ENCODE results near the gene CATSPER1. TPM values are rescaled to one million over a fixed set of nuclear protein-coding genes. Genes with fewer than 3 reads are reported as not detected.

CATSPER1 gene
- total and polyA plus RNA-seq, 2 of the 13 experiments (the other 11 are each of a cell fraction or from before 2014, with no cell fraction given) = 0.17 TPM; not detected in 1

- TF ChIP-seq EZH2 (conservative IDR thresholded peaks at IDR 0.05; ENCODE audit: low read depth, low read length) = no peak
- no peak for TF ChIP-seq ZNF382 (CRISPR knock-in tag; IDR thresholded peaks at IDR 0.05; ENCODE audit: borderline replicate concordance)
- TF ChIP-seq NKX3-1 (CRISPR knock-in tag; IDR thresholded peaks at IDR 0.05) = no peak
- no peak for TF ChIP-seq ETV6 (CRISPR knock-in tag; conservative IDR thresholded peaks at IDR 0.05)
- 0 out of 2 replicates have a peak, but pooled peaks have one; percentile 38 for TF ChIP-seq ZSCAN12 (CRISPR knock-in tag; IDR thresholded peaks at IDR 0.05)
- no peak for TF ChIP-seq ETV5 (CRISPR knock-in tag; IDR thresholded peaks at IDR 0.05; ENCODE audit: borderline replicate concordance)
- TF ChIP-seq HNRNPUL1 (IDR thresholded peaks at IDR 0.05; ENCODE audit: low read depth, low read length) = no peak
- no peak for TF ChIP-seq POLR2AphosphoS5 (IDR thresholded peaks at IDR 0.05; ENCODE audit: low read depth, low read length)
- TF ChIP-seq NFYB (CRISPR knock-in tag; IDR thresholded peaks at IDR 0.05) = no peak
- no peak for TF ChIP-seq TFDP2 (CRISPR knock-in tag; IDR thresholded peaks at IDR 0.05)
- TF ChIP-seq, protein P1, sequence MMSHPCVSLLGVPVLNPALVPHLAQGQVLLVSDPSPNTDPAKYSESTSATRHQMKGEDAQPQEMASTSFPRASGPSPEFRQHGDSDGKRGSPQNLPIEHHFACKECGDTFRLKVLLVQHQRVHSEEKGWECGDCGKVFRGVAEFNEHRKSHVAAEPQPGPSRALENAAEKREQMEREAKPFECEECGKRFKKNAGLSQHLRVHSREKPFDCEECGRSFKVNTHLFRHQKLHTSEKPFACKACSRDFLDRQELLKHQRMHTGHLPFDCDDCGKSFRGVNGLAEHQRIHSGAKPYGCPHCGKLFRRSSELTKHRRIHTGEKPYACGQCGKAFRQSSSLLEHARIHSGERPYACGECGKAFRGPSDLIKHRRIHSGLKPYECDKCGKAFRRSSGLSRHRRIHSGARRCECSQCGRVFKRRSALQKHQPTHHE (CRISPR knock-in tag; IDR thresholded peaks at IDR 0.05; ENCODE audit: borderline replicate concordance) = no peak
- TF ChIP-seq DNMT3B (CRISPR knock-in tag; conservative IDR thresholded peaks at IDR 0.05) = no peak
- TF ChIP-seq, protein P2, sequence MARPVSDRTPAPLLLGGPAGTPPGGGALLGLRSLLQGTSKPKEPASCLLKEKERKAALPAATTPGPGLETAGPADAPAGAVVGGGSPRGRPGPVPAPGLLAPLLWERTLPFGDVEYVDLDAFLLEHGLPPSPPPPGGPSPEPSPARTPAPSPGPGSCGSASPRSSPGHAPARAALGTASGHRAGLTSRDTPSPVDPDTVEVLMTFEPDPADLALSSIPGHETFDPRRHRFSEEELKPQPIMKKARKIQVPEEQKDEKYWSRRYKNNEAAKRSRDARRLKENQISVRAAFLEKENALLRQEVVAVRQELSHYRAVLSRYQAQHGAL (CRISPR knock-in tag; IDR thresholded peaks at IDR 0.05; ENCODE audit: not compliant biosample characterization) = no peak
- TF ChIP-seq KDM2A (CRISPR knock-in tag; IDR thresholded peaks at IDR 0.05; ENCODE audit: borderline replicate concordance, low read depth) = peak; percentile 56; the same call in 1 of the 2 replicates
- no peak for TF ChIP-seq BRD4 (CRISPR knock-in tag; IDR thresholded peaks at IDR 0.05)
- TF ChIP-seq NCOA5 (CRISPR knock-in tag; IDR thresholded peaks at IDR 0.05) = no peak
- TF ChIP-seq ZNF34 (CRISPR knock-in tag; IDR thresholded peaks at IDR 0.05; ENCODE audit: borderline replicate concordance) = no peak
- peak; percentile 46; the same call in 1 of the 2 replicates for TF ChIP-seq ELF4 (CRISPR knock-in tag; IDR thresholded peaks at IDR 0.05; ENCODE audit: borderline replicate concordance)
- TF ChIP-seq SMARCC2 (IDR thresholded peaks at IDR 0.05) = no peak
- no peak for TF ChIP-seq RXRA (CRISPR knock-in tag; IDR thresholded peaks at IDR 0.05)
- no peak for TF ChIP-seq HOXA9 (CRISPR knock-in tag; IDR thresholded peaks at IDR 0.05; ENCODE audit: borderline replicate concordance)
- no peak for TF ChIP-seq TAF1 (CRISPR knock-in tag; IDR thresholded peaks at IDR 0.05)
- no peak for TF ChIP-seq XBP1 (CRISPR knock-in tag; IDR thresholded peaks at IDR 0.05)
- TF ChIP-seq, protein P3, sequence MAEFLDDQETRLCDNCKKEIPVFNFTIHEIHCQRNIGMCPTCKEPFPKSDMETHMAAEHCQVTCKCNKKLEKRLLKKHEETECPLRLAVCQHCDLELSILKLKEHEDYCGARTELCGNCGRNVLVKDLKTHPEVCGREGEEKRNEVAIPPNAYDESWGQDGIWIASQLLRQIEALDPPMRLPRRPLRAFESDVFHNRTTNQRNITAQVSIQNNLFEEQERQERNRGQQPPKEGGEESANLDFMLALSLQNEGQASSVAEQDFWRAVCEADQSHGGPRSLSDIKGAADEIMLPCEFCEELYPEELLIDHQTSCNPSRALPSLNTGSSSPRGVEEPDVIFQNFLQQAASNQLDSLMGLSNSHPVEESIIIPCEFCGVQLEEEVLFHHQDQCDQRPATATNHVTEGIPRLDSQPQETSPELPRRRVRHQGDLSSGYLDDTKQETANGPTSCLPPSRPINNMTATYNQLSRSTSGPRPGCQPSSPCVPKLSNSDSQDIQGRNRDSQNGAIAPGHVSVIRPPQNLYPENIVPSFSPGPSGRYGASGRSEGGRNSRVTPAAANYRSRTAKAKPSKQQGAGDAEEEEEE (CRISPR knock-in tag; IDR thresholded peaks at IDR 0.05; ENCODE audit: borderline replicate concordance) = no peak
- no peak for TF ChIP-seq ZNF776 (CRISPR knock-in tag; IDR thresholded peaks at IDR 0.05)
These were observed 37.3 kb downstream of the CATSPER1 start (continued) for GRCh38 chr11:65988791-65989592.
